ENCODE measurements around the gene CNKSR2. TPM values are rescaled to one million over a fixed set of nuclear protein-coding genes. Genes with fewer than 3 reads are reported as not detected.

The CNKSR2 gene
- not detected in 2 replicates for total RNA-seq (2022)
- Bru-seq, nascent RNA = percentile 1 among the genes with signal in this experiment
- BruChase-seq, experiment 1, labeled RNA remaining after a 6-hour chase = percentile 0 among the genes with signal in this experiment
- BruChase-seq, experiment 2, labeled RNA remaining after a 2-hour chase = percentile 2 among the genes with signal in this experiment
- long read RNA-seq = 0 reads

DNA sequence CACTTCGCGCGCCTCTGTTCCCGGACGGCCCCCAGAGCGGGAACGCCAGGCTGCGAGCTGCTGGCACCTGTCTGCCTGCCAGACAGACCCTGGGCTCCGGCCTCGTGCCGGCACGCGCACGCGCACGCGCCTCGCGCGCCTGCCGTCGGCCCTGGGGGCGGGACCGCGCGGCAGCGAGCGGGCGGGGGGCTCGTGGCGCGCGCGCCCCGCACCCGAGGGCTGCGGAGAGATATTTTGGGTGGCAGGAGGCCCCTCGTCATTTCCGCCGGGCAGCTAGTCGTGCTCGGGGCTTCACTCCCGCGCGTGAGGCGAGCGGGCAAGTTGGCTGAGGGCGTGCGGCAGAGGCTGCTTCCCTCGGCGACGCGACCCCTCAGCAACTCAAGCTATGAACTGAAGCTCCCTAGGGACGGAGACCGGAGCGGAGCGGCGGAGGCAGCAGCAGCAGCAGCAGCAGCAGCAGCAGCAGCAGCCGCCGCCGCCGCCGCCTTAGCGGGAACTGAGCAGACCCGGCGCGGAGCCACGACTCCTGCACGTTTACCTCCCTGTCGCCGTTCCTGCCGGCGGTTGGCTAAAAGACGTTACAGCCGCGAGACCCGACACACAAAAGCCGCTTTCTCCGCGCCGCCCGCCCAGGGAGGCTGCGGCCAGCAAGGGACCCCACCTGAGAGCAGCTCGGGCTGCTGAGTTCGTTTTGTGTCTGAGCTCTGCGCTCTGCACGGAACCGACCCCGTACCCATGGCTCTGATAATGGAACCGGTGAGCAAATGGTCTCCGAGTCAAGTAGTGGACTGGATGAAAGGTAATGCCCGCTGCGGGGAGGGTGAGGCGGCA lies at the start of gene CNKSR2:
CNKSR2 (plus strand) TSS at position 256 of the 831 bp plus-strand sequence; CDS start at position 736, 480 bp downstream.
- no peak for TF ChIP-seq CTCF (IDR thresholded peaks at IDR 0.05; ENCODE audit: unreplicated experiment)
- peak within 1 kb of the TSS; percentile 74 for H3K4me3 Mint-ChIP-seq (ENCODE audit: low read depth, unreplicated experiment)

GRCh38 chrX:21354725-21355124 lies 19.5 kb upstream of the CNKSR2 start:
- CTCF ChIA-PET = no interaction called here
- no TSS peak for BruUV-seq (replicated peaks)
- H3K27me3 Mint-ChIP-seq (ENCODE audit: unreplicated experiment) = no peaks in the 10 kb centered on the region
- no peaks in the 10 kb centered on the region for H3K9me3 Mint-ChIP-seq (ENCODE audit: low read depth, unreplicated experiment)
- DNase-seq = no peak
- no peaks in the 10 kb centered on the region for H3K36me3 Mint-ChIP-seq (ENCODE audit: insufficient read depth, unreplicated experiment)
- no peaks in the 10 kb centered on the region for H3K4me1 Mint-ChIP-seq (ENCODE audit: low read depth, unreplicated experiment)
- H3K27ac Mint-ChIP-seq (ENCODE audit: unreplicated experiment) = no peak overlapping the region
- H3K4me3 Mint-ChIP-seq (ENCODE audit: low read depth, unreplicated experiment) = no peak overlapping the region
- intact Hi-C loops (cut with micrococcal nuclease; ENCODE audit: unreplicated experiment) = no loop called here
- TF ChIP-seq CTCF (IDR thresholded peaks at IDR 0.05; ENCODE audit: unreplicated experiment) = no peak

More for the DNA sequence above, at the start of gene CNKSR2:
- intact Hi-C loops (cut with micrococcal nuclease; ENCODE audit: unreplicated experiment) = no loop called here
- peaks cover 16% of the 10 kb centered on the region for H3K27me3 Mint-ChIP-seq (ENCODE audit: unreplicated experiment)
- no peak for DNase-seq
- CTCF ChIA-PET = no interaction called here
- H3K36me3 Mint-ChIP-seq (ENCODE audit: insufficient read depth, unreplicated experiment) = peaks cover 5% of the 10 kb centered on the region
- no TSS peak for BruUV-seq (replicated peaks)
- H3K27ac Mint-ChIP-seq (ENCODE audit: unreplicated experiment) = no peak within 1 kb of the TSS
- H3K4me1 Mint-ChIP-seq (ENCODE audit: low read depth, unreplicated experiment) = no peaks in the 10 kb centered on the region
- no peaks in the 10 kb centered on the region for H3K9me3 Mint-ChIP-seq (ENCODE audit: low read depth, unreplicated experiment)

- H3K4me1 Mint-ChIP-seq (ENCODE audit: low read depth, unreplicated experiment) = no peaks in the 10 kb centered on the region
- TF ChIP-seq CTCF (IDR thresholded peaks at IDR 0.05; ENCODE audit: unreplicated experiment) = no peak
- no peak for DNase-seq
- CTCF ChIA-PET = no interaction called here
- intact Hi-C loops (cut with micrococcal nuclease; ENCODE audit: unreplicated experiment) = no loop called here
- BruUV-seq (replicated peaks) = no TSS peak
- H3K4me3 Mint-ChIP-seq (ENCODE audit: low read depth, unreplicated experiment) = no peak overlapping the region
- H3K36me3 Mint-ChIP-seq (ENCODE audit: insufficient read depth, unreplicated experiment) = no peaks in the 10 kb centered on the region
- H3K27ac Mint-ChIP-seq (ENCODE audit: unreplicated experiment) = no peak overlapping the region
- no peaks in the 10 kb centered on the region for H3K27me3 Mint-ChIP-seq (ENCODE audit: unreplicated experiment)
- H3K9me3 Mint-ChIP-seq (ENCODE audit: low read depth, unreplicated experiment) = no peaks in the 10 kb centered on the region
Observed at GRCh38 chrX:21355831-21356230, 18.4 kb upstream of the CNKSR2 start.

DNA sequence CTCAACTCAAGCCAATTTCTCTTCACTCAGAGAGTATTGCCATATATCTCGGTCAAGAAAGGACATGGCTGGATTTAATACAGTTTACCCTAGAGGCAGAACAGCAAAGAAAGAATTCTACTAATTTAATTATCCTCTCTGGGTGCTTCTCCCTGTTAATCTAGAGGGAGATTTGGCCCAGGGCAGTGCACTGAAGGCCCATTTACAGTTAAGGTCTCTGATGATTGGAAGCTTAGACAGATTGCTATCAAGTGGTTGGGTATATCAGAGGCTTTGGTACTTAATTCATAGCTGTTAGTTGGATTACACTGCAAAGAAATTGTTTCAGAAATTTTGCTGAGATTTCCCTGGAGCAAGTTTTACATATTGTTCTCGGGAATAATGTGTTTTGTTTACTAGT lies 4.6 kb upstream of the CNKSR2 start:
- Mint-ChIP-seq H3K4me3 (ENCODE audit: low read depth, unreplicated experiment) (no peak overlapping the region), H3K27ac (ENCODE audit: unreplicated experiment) (no peak overlapping the region), H3K36me3 (ENCODE audit: insufficient read depth, unreplicated experiment) (peaks cover 5% of the 10 kb centered on the region), H3K27me3 (ENCODE audit: unreplicated experiment) (no peaks in the 10 kb centered on the region), H3K4me1 (ENCODE audit: low read depth, unreplicated experiment) (no peaks in the 10 kb centered on the region), H3K9me3 (ENCODE audit: low read depth, unreplicated experiment) (no peaks in the 10 kb centered on the region)
- no peak for DNase-seq
- intact Hi-C loops (cut with micrococcal nuclease; ENCODE audit: unreplicated experiment) = no loop called here
- CTCF ChIA-PET = no interaction called here
- TF ChIP-seq CTCF (IDR thresholded peaks at IDR 0.05; ENCODE audit: unreplicated experiment) = no peak
- BruUV-seq (replicated peaks) = no TSS peak

Data from Calu3 (cell line).